Transverse colon (tissue), 4 donors: Measurements from ENCODE around the gene KIN. TPM values are rescaled to one million over a fixed set of nuclear protein-coding genes. Genes with fewer than 3 reads are reported as not detected.
"Not testable (repeated sequence)": the region's sequence is repeated elsewhere in the genome, so short reads cannot be mapped to it uniquely, and the experiment has no call there.

Experiments
- DNase-seq: peaks from one replicate; pipeline ENCODE4 v3.0.0-alpha.2; 2019
- H3K27ac ChIP-seq, 4 donors: fragments of 200-600 bp; sonication (generic); 2 replicates each; pipeline ENCODE4 v1.5.1; 2016 to 2018; ENCODE audit warnings: inconsistent platforms in 4 of 4
- H3K27me3 ChIP-seq: fragments of 200-600 bp; sonication (generic); 2 replicates; pipeline ENCODE4 v1.5.1; 2017; ENCODE audit warnings: inconsistent platforms
- H3K36me3 ChIP-seq, 4 donors: fragments of 200-600 bp; sonication (generic); 2 replicates each; pipeline ENCODE4 v1.5.1; 2017 to 2019; ENCODE audit warnings: inconsistent platforms in 4 of 4
- H3K4me1 ChIP-seq, 4 donors: fragments of 200-600 bp; sonication (generic); 2 replicates each; pipeline ENCODE4 v1.5.1; 2017 to 2020; ENCODE audit warnings: inconsistent platforms in 4 of 4
- H3K4me3 ChIP-seq, 4 donors: fragments of 200-600 bp; sonication (generic); 1 replicate in 1 of 4; 2 replicates in 3 of 4; pipeline versions ENCODE4 v1.5.1 to v1.6.1; 2017 to 2019; ENCODE audit warnings: inconsistent platforms in 4 of 4
- H3K9me3 ChIP-seq, 2 donors: fragments of 200-600 bp; sonication (generic); 2 replicates each; pipeline ENCODE4 v1.5.1; 2017 to 2019; ENCODE audit warnings: inconsistent platforms in 2 of 2
- EP300 ChIP-seq: sonication (generic); formaldehyde crosslinking; IDR thresholded peaks from one replicate; pipeline ENCODE4 v1.6.1; 2017; ENCODE audit warnings: antibody characterized with exemption, low read depth
- POLR2A ChIP-seq: fragments of 450-650 bp; IDR thresholded peaks from one replicate; pipeline ENCODE4 v1.6.1; 2016; ENCODE audit warnings: antibody characterized with exemption, mild to moderate bottlenecking, moderate library complexity
- POLR2AphosphoS5 ChIP-seq, 3 donors: sonication (generic); formaldehyde crosslinking; IDR thresholded peaks; one replicate each; pipeline ENCODE4 v1.6.1; 2016; ENCODE audit warnings: antibody characterized with exemption in 3 of 3
- WGBS, 2 donors: methylation state at CpG; one replicate each; pipeline ENCODE4 v1.1.5; 2018; ENCODE audit warnings: low coverage in 1 of 2; 5-methylcytosine and 5-hydroxymethylcytosine counted together
- in situ Hi-C, 4 donors: fragments of 200-750 bp; cut with MboI; loops; one replicate each; pipeline versions ENCODE4 v1.15.0 to v1.15.1; 2017; ENCODE audit warnings: low sequenced_read_pairs in 3 of 4, low pct_ligation_motif_present in 1 of 4, low pct_unique_long_range_greater_than_20kb in 1 of 4
- intact Hi-C: fragments of 100-400 bp; cut with DNase I; formaldehyde crosslinking; loops from one replicate; pipeline ENCODE4 v1.15.1; 2023; ENCODE audit warnings: low total_unique reads
- total RNA-seq, 4 donors: library from RNA; depleted of rRNA; stranded (reverse); fragments of >200 nt; gene quantifications; one replicate each; pipeline ENCODE4 v1.1.0, GENCODE V29; 2016
- TF ChIP-seq, protein P1 (sequence below), 5 experiments: fragments of 200-600 bp in 3 of 5; fragments of 450-650 bp in 2 of 5; sonication (generic) in 3 of 5; IDR thresholded peaks; 1 replicate in 2 of 5; 2 replicates in 3 of 5; pipeline ENCODE4 v1.5.1; 2016 to 2017; ENCODE audit warnings: antibody characterized with exemption in 5 of 5, inconsistent platforms in 3 of 5, mild to moderate bottlenecking in 2 of 5, moderate library complexity in 1 of 5

Gene KIN
- total RNA-seq, 4 donors from 2014 or later, result 1.8 to 10.8 (median 5.5) TPM

DNA sequence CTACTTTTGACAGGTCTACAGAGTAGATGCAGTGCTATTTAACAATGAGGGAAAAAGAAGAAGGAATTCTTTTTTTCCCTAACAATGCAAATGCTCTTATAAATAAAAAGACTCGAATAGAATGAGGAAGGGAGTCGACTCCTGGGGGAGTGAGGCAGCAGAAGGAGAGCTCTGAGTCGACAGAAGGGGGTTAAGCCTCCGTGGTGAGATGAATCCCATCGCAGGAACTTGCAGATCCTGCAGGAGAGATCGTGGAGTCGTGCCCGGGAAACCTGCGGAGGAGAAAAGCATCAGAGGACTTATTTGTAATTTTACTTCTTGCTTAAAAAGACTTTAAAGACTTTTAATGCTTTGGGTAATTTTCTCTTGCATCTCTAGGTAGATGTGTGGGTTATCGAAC is 67.3 kb downstream of the KIN start:
- H3K27ac ChIP-seq, result no peak overlapping the region
- no peaks in the 10 kb centered on the region for H3K9me3 ChIP-seq
- H3K36me3 ChIP-seq, result no peaks in the 10 kb centered on the region
- no peaks in the 10 kb centered on the region for H3K4me1 ChIP-seq
- 76 to 83% methylated on average over 10 of the region's 10 CpGs for WGBS, 2 donors
- H3K27me3 ChIP-seq, result peaks cover 4% of the 10 kb centered on the region
- intact Hi-C loops, result no loop called here
- DNase-seq, result no peak
- TF ChIP-seq POLR2A (no peak), POLR2AphosphoS5 (IDR thresholded peaks at IDR 0.05) (no peak), EP300 (no peak)
- TF ChIP-seq, protein P1, sequence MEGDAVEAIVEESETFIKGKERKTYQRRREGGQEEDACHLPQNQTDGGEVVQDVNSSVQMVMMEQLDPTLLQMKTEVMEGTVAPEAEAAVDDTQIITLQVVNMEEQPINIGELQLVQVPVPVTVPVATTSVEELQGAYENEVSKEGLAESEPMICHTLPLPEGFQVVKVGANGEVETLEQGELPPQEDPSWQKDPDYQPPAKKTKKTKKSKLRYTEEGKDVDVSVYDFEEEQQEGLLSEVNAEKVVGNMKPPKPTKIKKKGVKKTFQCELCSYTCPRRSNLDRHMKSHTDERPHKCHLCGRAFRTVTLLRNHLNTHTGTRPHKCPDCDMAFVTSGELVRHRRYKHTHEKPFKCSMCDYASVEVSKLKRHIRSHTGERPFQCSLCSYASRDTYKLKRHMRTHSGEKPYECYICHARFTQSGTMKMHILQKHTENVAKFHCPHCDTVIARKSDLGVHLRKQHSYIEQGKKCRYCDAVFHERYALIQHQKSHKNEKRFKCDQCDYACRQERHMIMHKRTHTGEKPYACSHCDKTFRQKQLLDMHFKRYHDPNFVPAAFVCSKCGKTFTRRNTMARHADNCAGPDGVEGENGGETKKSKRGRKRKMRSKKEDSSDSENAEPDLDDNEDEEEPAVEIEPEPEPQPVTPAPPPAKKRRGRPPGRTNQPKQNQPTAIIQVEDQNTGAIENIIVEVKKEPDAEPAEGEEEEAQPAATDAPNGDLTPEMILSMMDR (IDR thresholded peaks at IDR 0.05), result no peak
- in situ Hi-C loops, result no loop called here
- H3K4me3 ChIP-seq, result no peak overlapping the region

DNA sequence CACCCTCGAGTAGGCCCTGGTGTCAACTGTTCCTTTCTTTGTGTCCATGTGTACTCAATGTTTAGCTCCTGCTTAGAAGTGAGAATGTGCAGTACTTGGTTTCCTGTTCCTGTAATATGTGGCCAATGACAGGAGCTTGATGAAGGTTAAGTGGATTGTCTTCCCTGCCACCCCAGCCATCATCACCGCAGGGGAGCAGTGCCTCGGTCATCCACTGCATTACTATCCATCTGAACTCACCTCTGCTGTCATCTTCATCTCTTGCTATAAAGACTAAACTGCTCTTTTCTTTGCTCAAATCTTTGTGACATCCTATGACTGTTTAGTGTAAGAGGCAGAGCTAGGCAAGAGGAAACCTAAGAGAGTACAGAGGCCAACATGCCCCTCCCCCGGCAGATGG is 69.1 kb downstream of the KIN start:
- TF ChIP-seq EP300 (no peak), POLR2A (no peak), POLR2AphosphoS5 (IDR thresholded peaks at IDR 0.05) (no peak)
- TF ChIP-seq, protein P1 (IDR thresholded peaks at IDR 0.05), result no peak
- Histone ChIP-seq H3K27ac (no peak overlapping the region), H3K4me3 (no peak overlapping the region), H3K4me1 (no peaks in the 10 kb centered on the region), H3K36me3 (no peaks in the 10 kb centered on the region), H3K9me3 (no peaks in the 10 kb centered on the region), H3K27me3 (no peaks in the 10 kb centered on the region)
- no peak for DNase-seq
- in situ Hi-C loops (no loop called here), intact Hi-C loops (no loop called here)
- WGBS, 2 donors, result 72 to 82% methylated on average over 4 of the region's 4 CpGs

DNA sequence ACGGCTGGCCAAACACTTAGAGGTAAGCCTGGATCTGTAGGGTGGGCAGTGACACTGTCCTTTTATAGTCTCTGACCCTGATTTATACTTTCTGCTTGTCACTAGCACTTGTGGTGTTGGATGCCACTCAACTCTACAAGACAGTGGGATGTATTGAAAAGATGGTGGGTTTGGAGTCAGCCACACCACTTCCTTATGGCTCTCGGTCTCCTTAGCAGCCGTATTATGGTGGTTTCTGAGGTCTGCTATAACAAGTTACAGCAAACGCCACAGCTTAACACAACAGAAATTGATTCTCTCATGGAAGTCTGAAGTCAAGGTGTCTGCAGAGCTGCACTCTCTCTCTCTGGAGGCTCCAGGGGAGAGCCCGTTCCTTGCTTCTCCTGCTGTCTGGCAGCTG is 70.0 kb downstream of the KIN start:
- WGBS, 2 donors, result 40 to 79% methylated on average over 2 to 5 of the region's 5 CpGs
- Histone ChIP-seq H3K9me3 (no peaks in the 10 kb centered on the region), H3K27ac (no peak overlapping the region), H3K36me3 (no peaks in the 10 kb centered on the region), H3K27me3 (no peaks in the 10 kb centered on the region), H3K4me3 (no peak overlapping the region), H3K4me1 (no peaks in the 10 kb centered on the region)
- intact Hi-C loops, result no loop called here
- no peak for DNase-seq
- in situ Hi-C loops, result no loop called here
- TF ChIP-seq POLR2AphosphoS5 (IDR thresholded peaks at IDR 0.05), result no peak
- TF ChIP-seq EP300, result no peak
- TF ChIP-seq POLR2A, result no peak
- TF ChIP-seq, protein P1 (IDR thresholded peaks at IDR 0.05), result no peak

DNA sequence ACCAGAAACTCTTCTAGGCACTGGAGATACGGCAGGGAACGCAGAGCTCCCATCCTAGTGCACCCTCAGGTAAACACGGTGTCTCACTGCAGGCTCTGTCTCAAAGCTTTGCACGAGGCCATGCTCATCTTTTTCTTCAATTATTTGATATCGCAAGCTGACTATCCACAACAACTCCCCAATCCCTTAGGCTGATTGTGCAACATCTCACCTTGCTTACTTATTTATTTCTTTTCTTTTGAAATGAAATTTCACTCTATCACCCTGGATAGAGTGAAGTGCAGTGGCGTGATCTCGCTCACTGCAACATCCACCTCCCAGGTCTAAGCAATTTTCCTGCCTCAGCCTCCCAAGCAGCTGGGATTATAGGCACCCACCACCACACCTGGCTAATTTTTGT is 72.3 kb downstream of the KIN start:
- no peak overlapping the region for H3K27ac ChIP-seq
- in situ Hi-C loops, result no loop called here
- no peaks in the 10 kb centered on the region for H3K36me3 ChIP-seq
- H3K9me3 ChIP-seq, result no peaks in the 10 kb centered on the region
- intact Hi-C loops, result no loop called here
- no peaks in the 10 kb centered on the region for H3K4me1 ChIP-seq
- TF ChIP-seq POLR2A, result no peak
- TF ChIP-seq EP300, result no peak
- TF ChIP-seq, protein P1 (IDR thresholded peaks at IDR 0.05), result no peak
- no peak for TF ChIP-seq POLR2AphosphoS5 (IDR thresholded peaks at IDR 0.05)
- WGBS, 2 donors, result 73 to 90% methylated on average over 3 to 7 of the region's 7 CpGs
- no peak overlapping the region for H3K4me3 ChIP-seq
- no peaks in the 10 kb centered on the region for H3K27me3 ChIP-seq
- no peak for DNase-seq

DNA sequence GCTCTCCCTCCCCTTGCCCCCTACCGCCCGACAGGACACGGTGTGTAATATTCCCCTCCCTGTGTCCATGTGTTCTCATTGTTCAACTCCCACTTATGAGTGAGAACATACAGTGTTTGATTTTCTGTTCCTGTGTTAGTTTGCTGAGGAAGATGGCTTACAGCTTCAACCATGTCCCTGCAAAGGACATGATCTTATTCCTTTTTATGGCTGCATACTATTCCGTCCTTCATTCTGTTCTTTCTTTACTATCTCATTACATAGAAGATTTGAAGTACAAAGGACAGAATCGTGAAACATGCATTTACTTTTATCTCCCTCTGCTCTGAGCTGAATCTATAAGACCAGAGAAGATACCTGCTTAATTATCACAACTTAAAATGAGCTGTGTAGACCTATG is 76.7 kb downstream of the KIN start:
- H3K36me3 ChIP-seq, H3K4me1 ChIP-seq, DNase-seq, H3K9me3 ChIP-seq, H3K27me3 ChIP-seq, H3K27ac ChIP-seq, in situ Hi-C loops, intact Hi-C loops, H3K4me3 ChIP-seq: not testable (repeated sequence)
- WGBS, 2 donors, result 73 to 86% methylated on average over 2 to 5 of the region's 5 CpGs
